PC-9 (cell line): ENCODE measurements around the gene HNRNPC. TPM values are rescaled to one million over a fixed set of nuclear protein-coding genes. Genes with fewer than 3 reads are reported as not detected.
"Not testable (repeated sequence)": the region's sequence is repeated elsewhere in the genome, so short reads cannot be mapped to it uniquely, and the experiment has no call there.

ENCODE experiments used
- BruUV-seq: library from RNA; stranded (reverse); fragments of 400-500 nt; replicated peaks from 2 replicates; lab custom pipeline; 2021; lab: Mats Ljungman, UMichigan
- CTCF ChIA-PET: fragments of 300-600 bp; sonication (Branson Sonifier 250); formaldehyde crosslinking; loops from one replicate; lab custom pipeline; 2022; ENCODE audit warnings: antibody characterized with exemption; lab: Charles Lee
- POLR2A ChIA-PET: fragments of 300-600 bp; sonication (Branson Sonifier 250); formaldehyde crosslinking; loops from one replicate; lab custom pipeline; 2022; ENCODE audit warnings: antibody characterized with exemption; ENCODE audit not compliant: unreplicated experiment; lab: Charles Lee
- DNase-seq, 2 experiments: peaks; one replicate each; pipeline versions ENCODE4 v3.0.0 to v3.0.0-alpha.2; 2015 to 2022; ENCODE audit warnings: mixed read lengths in 1 of 2
- H2AFZ ChIP-seq: fragments of 200-600 bp; sonication (generic); 2 replicates; pipeline ENCODE4 v1.8.1; 2017; ENCODE audit warnings: antibody characterized with exemption
- H3F3A ChIP-seq: fragments of 200-600 bp; sonication (generic); 2 replicates; pipeline ENCODE4 v1.8.1; 2017; ENCODE audit warnings: antibody characterized with exemption, mild to moderate bottlenecking, low read depth; ENCODE audit not compliant: insufficient read depth
- H3K27ac ChIP-seq: fragments of 200-600 bp; sonication (generic); 2 replicates; pipeline ENCODE4 v1.6.1; 2016; ENCODE audit warnings: mixed run types
- H3K27me3 ChIP-seq: fragments of 200-600 bp; sonication (generic); 2 replicates; pipeline ENCODE4 v1.6.1; 2016; ENCODE audit warnings: low read depth, mixed run types; ENCODE audit not compliant: insufficient read depth
- H3K36me3 ChIP-seq: fragments of 200-600 bp; sonication (generic); 2 replicates; pipeline ENCODE4 v1.6.1; 2016; ENCODE audit warnings: low read depth, mixed run types
- H3K4me1 ChIP-seq: fragments of 200-600 bp; sonication (generic); replicated peaks from 2 replicates; pipeline ENCODE4 v1.6.1; 2016; ENCODE audit warnings: mixed run types; ENCODE audit not compliant: insufficient read depth
- H3K4me2 ChIP-seq: fragments of 200-600 bp; sonication (generic); 2 replicates; pipeline ENCODE4 v1.6.1; 2017; ENCODE audit warnings: mixed run types
- H3K4me3 ChIP-seq: fragments of 200-600 bp; sonication (generic); 2 replicates; pipeline ENCODE4 v1.6.1; 2016; ENCODE audit warnings: mixed run types
- H3K79me2 ChIP-seq: fragments of 200-600 bp; sonication (generic); 2 replicates; pipeline ENCODE4 v1.6.1; 2017; ENCODE audit warnings: low read depth, mixed run types
- H3K9me2 ChIP-seq: fragments of 200-600 bp; sonication (generic); 2 replicates; pipeline ENCODE4 v1.8.1; 2017; ENCODE audit warnings: mild to moderate bottlenecking; ENCODE audit not compliant: insufficient read depth
- H3K9me3 ChIP-seq: fragments of 200-600 bp; sonication (generic); 2 replicates; pipeline ENCODE4 v1.8.1; 2016; ENCODE audit warnings: low read depth; ENCODE audit not compliant: insufficient read depth
- H4K20me1 ChIP-seq: fragments of 200-600 bp; sonication (generic); 2 replicates; pipeline ENCODE4 v1.8.1; 2017; ENCODE audit not compliant: insufficient read depth
- CTCF ChIP-seq: fragments of 200-600 bp; sonication (generic); conservative IDR thresholded peaks from 2 replicates; pipeline ENCODE4 v1.6.1; 2017; ENCODE audit warnings: mixed run types, antibody characterized with exemption, mild to moderate bottlenecking, moderate library complexity
- EZH2 ChIP-seq: fragments of 200-600 bp; sonication (generic); IDR thresholded peaks from 2 replicates; pipeline ENCODE4 v1.8.0; 2017; ENCODE audit warnings: antibody characterized with exemption, low read depth
- intact Hi-C: fragments of 100-400 bp; cut with micrococcal nuclease; formaldehyde crosslinking; loops from one replicate; pipeline ENCODE4 v1.10.0; 2022; ENCODE audit not compliant: unreplicated experiment
- total RNA-seq: library from RNA; stranded (reverse); gene quantifications from 2 replicates; pipeline ENCODE4 v1.2.3, GENCODE V29; 2021

Gene HNRNPC
- total RNA-seq, 1 experiment from 2014 or later = 550 TPM

- H4K20me1 ChIP-seq = no peaks in the 10 kb centered on the region
Observed at GRCh38 chr14:21279783-21280182, 10.5 kb upstream of the HNRNPC start, which contains the start of gene RPGRIP1. Gene RPGRIP1, plus strand, starts transcription at chr14:21280083. Its CDS starts 7,894 bp downstream, at chr14:21287977.

GRCh38 chr14:21278632-21279031 is 9.4 kb upstream of the HNRNPC start:
- ChIA-PET POLR2A (no interaction called here), CTCF (interaction anchor here (0.7 kb wide), 1 partner anchor 220 kb away, joined by 3 read pairs; no protein-coding TSS in a partner anchor)
- Histone ChIP-seq H2AFZ (no peak overlapping the region), H3K9me2 (no peaks in the 10 kb centered on the region), H3F3A (peaks cover 9% of the 10 kb centered on the region; the same call in 1 of the 2 replicates), H3K27me3 (no peaks in the 10 kb centered on the region), H3K4me1 (no peaks in the 10 kb centered on the region), H3K27ac (no peak overlapping the region), H3K9me3 (no peaks in the 10 kb centered on the region), H3K79me2 (no peaks in the 10 kb centered on the region), H3K36me3 (no peaks in the 10 kb centered on the region), H3K4me2 (no peak overlapping the region), H3K4me3 (no peak overlapping the region), H4K20me1 (no peaks in the 10 kb centered on the region)
- intact Hi-C loops = no loop called here
- no TSS peak for BruUV-seq
- no peak for DNase-seq
- no peak for TF ChIP-seq CTCF
- no peak for TF ChIP-seq EZH2

More at GRCh38 chr14:21279783-21280182, 10.5 kb upstream of the HNRNPC start, which contains the start of gene RPGRIP1:
- TF ChIP-seq CTCF = no peak
- TF ChIP-seq EZH2 = no peak
- H3K9me3 ChIP-seq = no peaks in the 10 kb centered on the region
- no peak within 1 kb of the TSS for H3K4me2 ChIP-seq
- H3K9me2 ChIP-seq = no peaks in the 10 kb centered on the region
- H3K4me3 ChIP-seq = no peak within 1 kb of the TSS
- H3F3A ChIP-seq = peaks cover 9% of the 10 kb centered on the region; the same call in 1 of the 2 replicates
- no TSS peak for BruUV-seq
- H2AFZ ChIP-seq = no peak within 1 kb of the TSS
- no peak within 1 kb of the TSS for H3K27ac ChIP-seq
- ChIA-PET POLR2A (no interaction called here), CTCF (no interaction called here)
- no peaks in the 10 kb centered on the region for H3K36me3 ChIP-seq
- H3K4me1 ChIP-seq = no peaks in the 10 kb centered on the region
- H3K79me2 ChIP-seq = no peaks in the 10 kb centered on the region
- intact Hi-C loops = no loop called here
- no peaks in the 10 kb centered on the region for H3K27me3 ChIP-seq
- no peak for DNase-seq

GRCh38 chr14:21275261-21275858 is 6.1 kb upstream of the HNRNPC start:
- no peak overlapping the region for H3K27ac ChIP-seq

GRCh38 chr14:21272661-21273060 is 3.4 kb upstream of the HNRNPC start:
- H3K9me3 ChIP-seq, BruUV-seq, H2AFZ ChIP-seq, H3K27me3 ChIP-seq, POLR2A ChIA-PET, CTCF ChIA-PET, H3K27ac ChIP-seq, DNase-seq, H3K4me2 ChIP-seq, intact Hi-C loops, H3K9me2 ChIP-seq, H3K4me3 ChIP-seq, H3K4me1 ChIP-seq: not testable (repeated sequence)
- Histone ChIP-seq H3F3A (peaks cover 10% of the 10 kb centered on the region; the same call in 1 of the 2 replicates), H3K79me2 (peaks cover 16% of the 10 kb centered on the region), H3K36me3 (peaks cover 13% of the 10 kb centered on the region), H4K20me1 (peaks cover 13% of the 10 kb centered on the region)

More at GRCh38 chr14:21275261-21275858, 6.1 kb upstream of the HNRNPC start:
- Histone ChIP-seq H3K4me3 (no peak overlapping the region), H3F3A (peaks cover 6% of the 10 kb centered on the region; the same call in 1 of the 2 replicates), H3K9me2 (no peaks in the 10 kb centered on the region), H3K79me2 (no peaks in the 10 kb centered on the region), H2AFZ (no peak overlapping the region), H4K20me1 (no peaks in the 10 kb centered on the region), H3K36me3 (no peaks in the 10 kb centered on the region), H3K27me3 (no peaks in the 10 kb centered on the region), H3K9me3 (no peaks in the 10 kb centered on the region), H3K4me1 (no peaks in the 10 kb centered on the region), H3K4me2 (no peak overlapping the region)
- no peak for DNase-seq
- TF ChIP-seq CTCF (no peak), EZH2 (no peak)
- POLR2A ChIA-PET = no interaction called here
- CTCF ChIA-PET = no interaction called here
- BruUV-seq = no TSS peak
- intact Hi-C loops = no loop called here
